H4 (cell line): Measurements from ENCODE around the gene AVPR2. TPM values are rescaled to one million over a fixed set of nuclear protein-coding genes. Genes with fewer than 3 reads are reported as not detected.

Source experiments
- DNase-seq: peaks from one replicate; pipeline ENCODE4 v3.0.0-alpha.2; 2015; ENCODE audit warnings: low spot score
- total RNA-seq: library from RNA; depleted of rRNA; stranded (reverse); fragments of >200 nt; shearing (Covaris generic); gene quantifications from 2 replicates; pipeline ENCODE4 v1.2.3, GENCODE V29; 2014

AVPR2 gene
- total RNA-seq, 1 experiment from 2014 or later, result 0.14 TPM

GRCh38 chrX:153913701-153914100 is 9.2 kb downstream of the AVPR2 start:
- DNase-seq, result no peak

- no peak for DNase-seq
Observed at GRCh38 chrX:153917869-153918268, 13.4 kb downstream of the AVPR2 start.

GRCh38 chrX:153919281-153919680 is 14.8 kb downstream of the AVPR2 start:
- no peak for DNase-seq

- no peak for DNase-seq
Observed at GRCh38 chrX:153920546-153920945, 16.1 kb downstream of the AVPR2 start.

- no peak for DNase-seq
Observed at GRCh38 chrX:153921070-153921469, 16.6 kb downstream of the AVPR2 start.

GRCh38 chrX:153921511-153922446 is 17.3 kb downstream of the AVPR2 start:
- DNase-seq, result no peak

GRCh38 chrX:153922932-153923857 is 18.7 kb downstream of the AVPR2 start:
- peak; percentile 53 for DNase-seq

GRCh38 chrX:153924149-153924861 is 19.8 kb downstream of the AVPR2 start:
- DNase-seq, result peak; percentile 28

- DNase-seq, result no peak
Observed at GRCh38 chrX:153925387-153925738, 20.9 kb downstream of the AVPR2 start.

GRCh38 chrX:153925739-153926551 is 21.5 kb downstream of the AVPR2 start, which contains the start of gene ARHGAP4:
Gene ARHGAP4 (minus strand): TSS chrX:153926264. CDS start chrX:153926202, 62 bp downstream.
- DNase-seq, result no peak

GRCh38 chrX:153926552-153926857 is 22.0 kb downstream of the AVPR2 start:
- DNase-seq, result no peak

GRCh38 chrX:153926858-153927671 is 22.6 kb downstream of the AVPR2 start:
- DNase-seq, result no peak

- DNase-seq, result no peak
Observed at GRCh38 chrX:153927672-153927921, 23.1 kb downstream of the AVPR2 start.

- DNase-seq, result peak; percentile 96
Observed at GRCh38 chrX:153927922-153928760, 23.7 kb downstream of the AVPR2 start.

GRCh38 chrX:153928846-153929245 is 24.4 kb downstream of the AVPR2 start:
- no peak for DNase-seq

- DNase-seq, result no peak
Observed at GRCh38 chrX:153929576-153929975, 25.1 kb downstream of the AVPR2 start.

GRCh38 chrX:153930011-153930910 is 25.8 kb downstream of the AVPR2 start:
- no peak for DNase-seq

GRCh38 chrX:153931151-153931550 is 26.7 kb downstream of the AVPR2 start:
- no peak for DNase-seq

GRCh38 chrX:153931748-153932147 is 27.3 kb downstream of the AVPR2 start:
- no peak for DNase-seq
